ENCODE measurements around the gene DGCR8. TPM values are rescaled to one million over a fixed set of nuclear protein-coding genes. Genes with fewer than 3 reads are reported as not detected.

The DGCR8 gene
- total RNA-seq, 1 donor from 2014 or later = 23.2 TPM

- no peak for DNase-seq (ENCODE audit: low read depth in 2 of 2)
These were observed 57.1 kb downstream of the DGCR8 start for GRCh38 chr22:20137113-20137512.

GRCh38 chr22:20137671-20138416 is 57.8 kb downstream of the DGCR8 start:
- DNase-seq (ENCODE audit: low read depth in 2 of 2) = peak in 1 of 2 donors; percentile 31

GRCh38 chr22:20138417-20138738 is 58.3 kb downstream of the DGCR8 start:
- no peak for DNase-seq (ENCODE audit: low read depth in 2 of 2)

GRCh38 chr22:20138868-20139267 is 58.8 kb downstream of the DGCR8 start:
- DNase-seq (ENCODE audit: low read depth in 2 of 2) = no peak

- DNase-seq (ENCODE audit: low read depth in 2 of 2) = no peak
These were observed 59.5 kb downstream of the DGCR8 start for GRCh38 chr22:20139391-20140106.

GRCh38 chr22:20140107-20140445 is 60.0 kb downstream of the DGCR8 start:
- DNase-seq (ENCODE audit: low read depth in 2 of 2) = no peak

- no peak for DNase-seq (ENCODE audit: low read depth in 2 of 2)
These were observed 60.5 kb downstream of the DGCR8 start for GRCh38 chr22:20140521-20140964.

- no peak for DNase-seq (ENCODE audit: low read depth in 2 of 2)
These were observed 61.4 kb downstream of the DGCR8 start for GRCh38 chr22:20141186-20142077.

- no peak for DNase-seq (ENCODE audit: low read depth in 2 of 2)
These were observed 62.9 kb downstream of the DGCR8 start for GRCh38 chr22:20142711-20143621.

GRCh38 chr22:20143883-20144665 is 64.0 kb downstream of the DGCR8 start:
- no peak for DNase-seq (ENCODE audit: low read depth in 2 of 2)

- DNase-seq (ENCODE audit: low read depth in 2 of 2) = no peak
These were observed 65.3 kb downstream of the DGCR8 start for GRCh38 chr22:20145206-20145831.

- DNase-seq (ENCODE audit: low read depth in 2 of 2) = no peak
These were observed 65.8 kb downstream of the DGCR8 start for GRCh38 chr22:20145832-20146223.

- no peak for DNase-seq (ENCODE audit: low read depth in 2 of 2)
These were observed 66.7 kb downstream of the DGCR8 start for GRCh38 chr22:20146777-20147176.

- no peak for DNase-seq (ENCODE audit: low read depth in 2 of 2)
These were observed 67.4 kb downstream of the DGCR8 start for GRCh38 chr22:20147237-20147988.

- no peak for DNase-seq (ENCODE audit: low read depth in 2 of 2)
These were observed 68.4 kb downstream of the DGCR8 start for GRCh38 chr22:20148414-20148813.

- no peak for DNase-seq (ENCODE audit: low read depth in 2 of 2)
These were observed 69.5 kb downstream of the DGCR8 start for GRCh38 chr22:20149257-20150250.

GRCh38 chr22:20150381-20151275 is 70.6 kb downstream of the DGCR8 start, which contains the start of gene CCDC188:
Gene CCDC188 (minus strand): TSS chr22:20151055. CDS start chr22:20150986, 69 bp downstream.
- no peak for DNase-seq (ENCODE audit: low read depth in 2 of 2)
